HepG2 (cell line): ENCODE results near the gene HLF. TPM values are rescaled to one million over a fixed set of nuclear protein-coding genes. Genes with fewer than 3 reads are reported as not detected.

Experiments
- CAMTA2 ChIP-seq: sonication (generic); formaldehyde crosslinking; IDR thresholded peaks from 2 replicates; pipeline ENCODE4 v1.4.0; 2020; ENCODE audit warnings: mild to moderate bottlenecking, missing genetic modification reagents, borderline replicate concordance
- DNMT3B ChIP-seq: conservative IDR thresholded peaks from 2 replicates; pipeline ENCODE4 v1.6.1; 2016; ENCODE audit warnings: missing biosample characterization, control low read depth
- EED ChIP-seq: sonication (generic); formaldehyde crosslinking; IDR thresholded peaks from 2 replicates; pipeline ENCODE4 v1.5.0; 2020; ENCODE audit warnings: mild to moderate bottlenecking, missing genetic modification reagents
- FLYWCH1 ChIP-seq: sonication (generic); formaldehyde crosslinking; IDR thresholded peaks from 2 replicates; pipeline ENCODE4 v1.8.1; 2023; ENCODE audit warnings: mild to moderate bottlenecking, missing genetic modification reagents
- HINFP ChIP-seq: sonication (generic); formaldehyde crosslinking; IDR thresholded peaks from 2 replicates; pipeline ENCODE4 v1.4.0; 2020; ENCODE audit warnings: low read depth, mild to moderate bottlenecking, missing genetic modification reagents
- HOXD1 ChIP-seq: sonication (generic); formaldehyde crosslinking; IDR thresholded peaks from 2 replicates; pipeline ENCODE4 v1.5.0; 2020; ENCODE audit warnings: missing genetic modification reagents
- SATB2 ChIP-seq: sonication (generic); formaldehyde crosslinking; IDR thresholded peaks from 2 replicates; pipeline ENCODE4 v1.5.0; 2020; ENCODE audit warnings: missing genetic modification reagents
- SMAD1 ChIP-seq: sonication (generic); formaldehyde crosslinking; IDR thresholded peaks from 2 replicates; pipeline ENCODE4 v1.4.0; 2020; ENCODE audit warnings: missing genetic modification reagents, low read depth, mild to moderate bottlenecking, borderline replicate concordance
- STAT6 ChIP-seq: sonication (generic); formaldehyde crosslinking; IDR thresholded peaks from 2 replicates; pipeline ENCODE4 v1.4.0; 2020; ENCODE audit warnings: missing genetic modification reagents, mild to moderate bottlenecking, borderline replicate concordance
- ZBTB43 ChIP-seq: sonication (generic); formaldehyde crosslinking; conservative IDR thresholded peaks from 2 replicates; pipeline ENCODE4 v1.4.0; 2020; ENCODE audit warnings: missing genetic modification reagents
- ZFP37 ChIP-seq: sonication (generic); formaldehyde crosslinking; IDR thresholded peaks from 2 replicates; pipeline ENCODE4 v1.4.0; 2020; ENCODE audit warnings: missing genetic modification reagents, borderline replicate concordance
- ZNF282 ChIP-seq: fragments of 450-650 bp; IDR thresholded peaks from 2 replicates; pipeline ENCODE4 v1.6.1; 2018; ENCODE audit not compliant: partially characterized antibody
- ZNF30 ChIP-seq: sonication (generic); formaldehyde crosslinking; IDR thresholded peaks from 2 replicates; pipeline ENCODE4 v1.5.0; 2020; ENCODE audit warnings: mild to moderate bottlenecking, missing genetic modification reagents
- ZNF335 ChIP-seq: sonication (generic); formaldehyde crosslinking; IDR thresholded peaks from 2 replicates; pipeline ENCODE4 v1.4.0; 2020; ENCODE audit warnings: missing genetic modification reagents
- ZNF609 ChIP-seq: sonication (generic); formaldehyde crosslinking; IDR thresholded peaks from 2 replicates; pipeline ENCODE4 v1.4.0; 2020; ENCODE audit warnings: mild to moderate bottlenecking, missing genetic modification reagents, borderline replicate concordance
- ZNF776 ChIP-seq: sonication (generic); formaldehyde crosslinking; IDR thresholded peaks from 2 replicates; pipeline ENCODE4 v1.4.0; 2020; ENCODE audit warnings: mild to moderate bottlenecking, missing genetic modification reagents
- ZNF83 ChIP-seq: sonication (generic); formaldehyde crosslinking; IDR thresholded peaks from 2 replicates; pipeline ENCODE4 v1.4.0; 2020; ENCODE audit warnings: missing genetic modification reagents, mild to moderate bottlenecking, borderline replicate concordance
- polyA plus RNA-seq, 8 experiments: library from polyadenylated mRNA; depleted of rRNA in 3 of 8; stranded (reverse) in 7 of 8; unstranded in 1 of 8; fragments of >200 nt; fragmentation: Illumina TruSeq in 4 of 8; extraction: Trizol in 4 of 8; gene quantifications; 2 replicates each; pipeline versions ENCODE4 v1.2.1 to v1.2.3, GENCODE V29; 2011 to 2016; ENCODE audit warnings: low read depth in 4 of 8, missing spikeins in 1 of 8, mixed read lengths in 1 of 8; ENCODE audit not compliant: insufficient read depth in 1 of 8
- total RNA-seq, 5 experiments: library from RNA; depleted of rRNA; stranded (reverse); fragments of >200 nt; fragmentation: Illumina TruSeq; extraction: Trizol; gene quantifications; 2 replicates each; pipeline ENCODE4 v1.2.3, GENCODE V29; 2016; ENCODE audit warnings: low read depth in 1 of 5
- TF ChIP-seq, protein P1 (sequence below): sonication (generic); formaldehyde crosslinking; IDR thresholded peaks from 2 replicates; pipeline ENCODE4 v1.4.0; 2020; ENCODE audit warnings: missing genetic modification reagents, low read depth, mild to moderate bottlenecking, borderline replicate concordance
- TF ChIP-seq, protein P2 (sequence below): sonication (generic); formaldehyde crosslinking; IDR thresholded peaks from 2 replicates; pipeline ENCODE4 v1.4.0; 2020; ENCODE audit warnings: mild to moderate bottlenecking, missing genetic modification reagents

Gene HLF
- total and polyA plus RNA-seq, 2 of the 13 experiments (the other 11 are each of a cell fraction or from before 2014, with no cell fraction given) = 202 to 346 TPM

GRCh38 chr17:55284944-55285339, 20.2 kb downstream of the HLF start (continued):
- no peak for TF ChIP-seq ZNF83
- TF ChIP-seq HOXD1 (CRISPR knock-in tag) = 0 out of 2 replicates have a peak, but pooled peaks have one; percentile 11
- no peak for TF ChIP-seq ZNF30
- TF ChIP-seq, protein P1, sequence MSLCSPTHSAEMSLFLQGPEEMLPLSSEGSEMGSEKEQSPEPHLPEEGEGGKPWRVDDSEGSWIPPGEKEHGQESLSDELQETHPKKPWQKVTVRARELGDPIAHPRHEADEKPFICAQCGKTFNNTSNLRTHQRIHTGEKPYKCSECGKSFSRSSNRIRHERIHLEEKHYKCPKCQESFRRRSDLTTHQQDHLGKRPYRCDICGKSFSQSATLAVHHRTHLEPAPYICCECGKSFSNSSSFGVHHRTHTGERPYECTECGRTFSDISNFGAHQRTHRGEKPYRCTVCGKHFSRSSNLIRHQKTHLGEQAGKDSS = no peak
- TF ChIP-seq SMAD1 = no peak
- no peak; the same call in 1 of the 2 replicates for TF ChIP-seq ZFP37
- no peak for TF ChIP-seq EED
- no peak for TF ChIP-seq ZNF335 (CRISPR knock-in tag)
- no peak for TF ChIP-seq DNMT3B (CRISPR knock-in tag)
- no peak for TF ChIP-seq ZNF776 (CRISPR knock-in tag)
- TF ChIP-seq, protein P2, sequence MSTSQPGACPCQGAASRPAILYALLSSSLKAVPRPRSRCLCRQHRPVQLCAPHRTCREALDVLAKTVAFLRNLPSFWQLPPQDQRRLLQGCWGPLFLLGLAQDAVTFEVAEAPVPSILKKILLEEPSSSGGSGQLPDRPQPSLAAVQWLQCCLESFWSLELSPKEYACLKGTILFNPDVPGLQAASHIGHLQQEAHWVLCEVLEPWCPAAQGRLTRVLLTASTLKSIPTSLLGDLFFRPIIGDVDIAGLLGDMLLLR (CRISPR knock-in tag) = no peak
- TF ChIP-seq FLYWCH1 (CRISPR knock-in tag) = no peak
- peak; percentile 84; the same call in 1 of the 2 replicates for TF ChIP-seq SATB2 (CRISPR knock-in tag)
- no peak for TF ChIP-seq HINFP (CRISPR knock-in tag)
- no peak for TF ChIP-seq CAMTA2 (CRISPR knock-in tag)
- no peak for TF ChIP-seq ZNF282
- TF ChIP-seq STAT6 (CRISPR knock-in tag) = no peak
- TF ChIP-seq ZBTB43 = peak; percentile 54; the same call in 1 of the 2 replicates
- no peak for TF ChIP-seq ZNF609
